Activated T-cell treated with anti-CD3 and anti-CD28 coated beads for 48 hours (primary cell): ENCODE results near the gene TIAM2.
"Not testable (repeated sequence)": the region's sequence is repeated elsewhere in the genome, so short reads cannot be mapped to it uniquely, and the experiment has no call there.

Experiments
- DNase-seq: peaks from one replicate; pipeline ENCODE4 v3.0.0-alpha.2; 2020; ENCODE audit warnings: low read depth

The TIAM2 gene

GRCh38 chr6:155200012-155200411 lies 204.9 kb downstream of the TIAM2 start:
- DNase-seq = no peak

- no peak for DNase-seq
These were observed 206.5 kb downstream of the TIAM2 start for GRCh38 chr6:155201461-155202226.

GRCh38 chr6:155207223-155207622 lies 212.1 kb downstream of the TIAM2 start:
- no peak for DNase-seq

- no peak for DNase-seq
These were observed 217.0 kb downstream of the TIAM2 start for GRCh38 chr6:155212106-155212505.

- DNase-seq = no peak
These were observed 217.7 kb downstream of the TIAM2 start for GRCh38 chr6:155212616-155213380.

DNA sequence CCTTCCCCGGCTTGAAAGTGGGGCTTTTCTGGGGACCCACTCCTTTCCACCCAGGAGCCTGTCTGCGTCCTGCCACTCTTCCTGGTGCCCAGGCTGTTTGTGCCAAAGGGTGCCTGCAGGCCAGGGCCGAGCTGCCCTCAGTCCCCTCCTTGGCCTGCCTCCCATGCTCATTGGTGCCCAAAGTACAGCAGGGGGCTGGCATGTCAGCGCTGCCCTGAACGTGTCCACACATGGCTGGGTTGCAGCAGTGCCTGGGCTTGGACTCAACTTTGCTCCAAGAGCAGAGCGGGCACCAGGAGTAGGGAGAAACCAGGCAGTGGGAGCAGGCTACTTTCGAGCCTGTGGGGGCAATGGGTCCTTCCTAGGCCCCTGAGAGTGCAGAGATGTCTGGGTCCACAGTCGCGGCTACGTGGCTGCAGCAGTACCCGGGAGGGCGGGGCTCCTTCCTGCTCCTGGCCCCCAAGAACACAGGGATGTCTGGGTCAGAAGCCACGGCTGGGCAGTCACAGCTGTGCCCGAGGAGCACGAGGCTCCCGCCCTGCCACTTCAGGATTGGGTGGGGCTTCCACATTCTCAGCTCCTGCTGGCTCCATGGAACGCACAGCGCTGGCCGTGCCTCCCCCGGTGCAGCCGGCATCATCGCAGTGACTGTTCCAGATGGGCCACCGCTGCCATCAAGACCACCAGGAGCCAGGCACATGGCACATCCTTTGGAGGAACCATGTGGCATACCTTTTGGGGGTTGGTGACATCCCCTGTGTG lies 218.7 kb downstream of the TIAM2 start:
- no peak for DNase-seq

DNA sequence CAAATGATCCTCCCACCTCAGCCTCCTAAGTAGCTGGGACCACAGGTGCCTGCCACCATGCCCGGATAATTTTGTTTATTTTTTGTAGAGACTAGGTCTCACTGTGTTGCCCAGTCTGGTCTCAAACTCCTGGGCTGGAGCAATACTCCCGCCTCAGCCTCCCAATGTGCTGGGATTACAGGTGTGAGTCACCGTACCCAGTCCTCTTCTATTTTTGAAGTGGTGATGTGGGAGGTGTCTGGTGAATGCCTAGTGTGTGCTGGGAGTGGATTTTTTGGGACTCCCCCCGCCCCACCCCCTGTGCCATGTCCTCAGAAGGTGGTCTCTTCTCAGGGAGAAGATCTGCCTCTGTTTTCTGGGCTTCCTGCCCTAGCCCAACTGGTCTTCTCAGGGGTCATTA lies 220.8 kb downstream of the TIAM2 start:
- no peak for DNase-seq

GRCh38 chr6:155216312-155217046 lies 221.4 kb downstream of the TIAM2 start:
- DNase-seq = no peak

DNA sequence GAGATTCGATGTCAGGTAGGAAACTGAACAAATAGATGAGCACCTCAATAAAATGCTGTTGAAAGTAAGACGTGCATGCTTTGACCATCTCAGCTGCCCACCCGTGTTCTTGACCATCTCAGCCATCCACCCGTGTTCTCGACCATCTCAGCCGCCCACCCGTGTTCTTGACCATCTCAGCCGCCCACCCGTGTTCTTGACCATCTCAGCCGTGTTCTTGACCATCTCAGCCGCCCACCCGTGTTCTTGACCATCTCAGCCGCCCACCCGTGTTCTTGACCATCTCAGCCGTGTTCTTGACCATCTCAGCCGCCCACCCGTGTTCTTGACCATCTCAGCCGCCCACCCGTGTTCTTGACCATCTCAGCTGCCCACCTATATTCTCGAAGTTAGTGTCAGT lies 223.6 kb downstream of the TIAM2 start:
- not testable (repeated sequence) for DNase-seq

GRCh38 chr6:155219299-155219698 lies 224.2 kb downstream of the TIAM2 start:
- DNase-seq = no peak

DNA sequence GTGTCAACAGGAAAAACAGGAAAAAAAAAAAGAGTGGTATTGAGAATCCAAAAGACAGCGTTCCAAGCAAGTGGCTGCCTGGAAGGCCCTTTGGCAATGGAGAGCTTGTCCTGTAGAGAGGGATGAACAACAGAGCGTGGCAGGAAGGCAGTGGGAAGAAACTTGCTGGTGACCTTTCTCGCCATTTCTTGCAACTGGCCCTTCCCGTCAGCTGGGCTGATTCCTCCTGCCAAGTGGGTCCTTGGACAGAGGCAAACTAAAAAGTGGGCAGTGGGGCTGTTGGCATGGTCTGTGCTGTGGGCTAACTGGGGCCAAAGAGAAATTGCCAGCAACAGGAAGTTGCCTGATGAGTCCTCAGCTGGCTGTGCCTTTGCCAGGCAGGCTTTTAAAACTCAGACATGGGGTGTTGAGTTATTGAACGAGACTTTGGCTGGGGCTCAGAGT lies 224.8 kb downstream of the TIAM2 start:
- no peak for DNase-seq

DNA sequence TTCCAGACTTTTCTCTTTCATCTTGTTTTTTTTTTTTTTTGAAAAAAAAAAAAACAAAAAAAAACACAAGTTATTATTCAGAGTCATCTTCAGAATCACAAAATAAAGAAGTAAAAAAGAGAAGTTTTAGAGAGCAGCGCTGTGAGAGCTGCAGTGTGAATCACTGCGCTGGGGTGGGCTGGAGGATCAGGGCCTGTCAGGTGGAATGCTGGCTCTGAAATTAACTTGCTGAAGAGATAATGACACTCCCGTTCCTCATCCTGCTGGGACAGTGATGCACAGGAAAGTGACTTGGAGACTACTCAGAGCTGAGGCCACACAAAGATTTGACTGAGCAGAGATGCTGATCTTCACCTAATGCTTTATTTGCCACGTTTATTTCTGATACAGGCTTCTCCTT lies 226.0 kb downstream of the TIAM2 start:
- DNase-seq = no peak

DNA sequence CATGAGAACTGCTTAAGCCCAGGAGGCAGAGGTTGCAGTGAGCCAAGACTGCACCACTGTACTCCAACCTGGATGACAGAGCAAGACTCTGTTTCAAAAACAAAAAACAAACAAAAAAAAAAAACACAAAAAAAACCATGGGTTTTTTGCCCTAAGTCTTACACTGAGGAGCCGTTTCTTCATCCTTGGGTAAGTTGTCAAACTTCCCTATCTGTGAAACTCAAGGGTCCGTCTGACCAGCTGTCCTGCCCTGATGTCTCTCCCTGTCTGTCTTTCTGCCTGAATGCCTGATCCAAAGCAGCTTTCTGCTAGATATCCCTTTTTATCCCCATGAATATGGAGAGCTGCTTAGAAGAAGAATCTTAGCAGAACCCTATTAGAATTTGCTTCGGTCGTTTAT lies 227.4 kb downstream of the TIAM2 start:
- DNase-seq = no peak

GRCh38 chr6:155223646-155224451 lies 228.7 kb downstream of the TIAM2 start:
- DNase-seq = peak; percentile 35

GRCh38 chr6:155224618-155225017 lies 229.5 kb downstream of the TIAM2 start:
- DNase-seq = no peak

- no peak for DNase-seq
These were observed 231.9 kb downstream of the TIAM2 start for GRCh38 chr6:155227046-155227445.

DNA sequence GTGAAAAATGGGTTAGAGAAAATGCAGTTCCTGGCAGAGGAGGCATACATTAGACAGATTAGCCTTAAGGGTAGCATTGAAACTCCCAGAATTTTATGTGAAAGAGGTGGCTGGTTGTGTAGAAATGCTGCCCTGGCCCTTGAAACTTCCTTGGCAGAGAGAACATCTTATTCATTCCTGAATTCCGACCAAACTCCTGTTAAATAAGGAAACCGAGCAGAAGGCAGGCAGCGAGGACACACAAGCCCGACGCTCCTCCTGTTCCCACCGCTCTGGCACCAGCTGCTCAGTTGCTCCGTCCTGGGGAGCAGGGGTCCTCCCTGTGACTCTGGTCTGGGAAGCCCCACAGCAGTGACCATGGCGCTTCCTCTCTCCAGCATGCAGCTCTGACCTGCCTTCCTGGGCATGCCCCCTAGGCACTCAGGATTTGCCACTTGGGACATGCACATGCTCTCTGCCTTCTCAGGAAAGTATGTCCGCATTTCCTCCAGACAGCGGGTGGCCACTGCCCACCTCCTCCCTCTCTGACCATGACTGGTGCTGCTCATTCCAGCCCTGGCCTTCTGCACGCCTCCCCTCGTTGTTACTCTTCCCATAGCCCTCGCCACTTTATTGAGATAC lies 233.5 kb downstream of the TIAM2 start:
- DNase-seq = no peak

DNA sequence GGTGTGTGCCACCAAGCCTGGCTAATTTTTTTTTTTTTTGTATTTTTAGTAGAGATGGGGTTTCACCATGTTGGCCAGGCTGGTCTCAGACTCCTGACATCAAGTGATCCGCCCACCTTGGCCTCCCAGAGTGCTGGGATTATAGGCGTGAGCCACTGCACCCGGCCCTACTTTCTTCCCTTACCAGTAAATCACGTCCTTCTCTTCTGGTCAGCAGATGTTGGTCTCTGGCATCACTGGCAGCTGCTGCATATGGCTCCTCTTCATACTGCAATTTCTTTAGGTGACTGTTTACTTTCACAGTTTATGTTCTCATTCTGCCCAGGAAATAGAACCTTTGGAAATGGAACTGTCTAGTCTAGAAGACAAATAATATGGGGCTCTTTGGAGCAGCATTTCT lies 235.9 kb downstream of the TIAM2 start:
- DNase-seq = not testable (repeated sequence)

DNA sequence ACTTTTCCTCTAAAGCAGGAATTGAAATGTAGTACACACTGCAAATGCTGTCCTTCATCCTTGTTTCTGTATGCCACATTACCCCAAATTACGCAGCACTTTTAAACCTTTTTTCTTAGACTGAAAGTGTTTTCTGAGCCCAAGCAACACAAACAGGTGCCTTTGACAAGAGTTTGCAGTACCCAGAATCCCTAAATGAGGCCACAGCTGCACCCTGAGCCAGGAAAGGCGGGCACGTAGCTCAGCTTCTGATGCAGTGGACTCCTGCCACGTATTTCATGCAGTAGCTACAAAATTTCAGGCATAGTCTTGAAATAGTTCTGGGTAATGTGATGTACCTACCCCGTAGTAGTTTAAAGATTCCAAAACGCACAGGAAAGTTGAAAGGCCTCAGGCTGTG lies 237.7 kb downstream of the TIAM2 start:
- no peak for DNase-seq

GRCh38 chr6:155234167-155234566 lies 239.1 kb downstream of the TIAM2 start:
- no peak for DNase-seq

DNA sequence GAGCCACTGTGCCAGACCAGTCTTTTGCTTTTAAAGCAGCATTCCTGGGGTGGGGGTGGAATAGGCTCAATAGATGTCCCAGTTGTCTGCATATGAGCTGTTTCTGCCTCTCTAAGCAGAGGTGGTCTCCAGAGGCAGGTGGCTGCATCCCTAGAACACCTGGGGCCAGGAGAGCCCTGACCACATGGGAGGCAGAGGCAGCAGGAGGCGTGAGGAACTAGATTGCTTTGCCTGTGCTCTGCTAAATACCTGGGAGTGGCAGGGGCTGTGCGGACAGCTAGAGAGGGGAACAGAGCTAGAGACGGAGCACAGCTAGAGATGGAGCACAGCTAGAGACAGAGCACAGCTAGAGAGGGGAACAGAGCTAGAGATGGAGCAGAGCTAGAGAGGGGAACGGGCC lies 239.6 kb downstream of the TIAM2 start:
- no peak for DNase-seq
